H1 (cell line): ENCODE results near the gene COX10. TPM values are rescaled to one million over a fixed set of nuclear protein-coding genes. Genes with fewer than 3 reads are reported as not detected.

Source experiments
- CTCF ChIA-PET: fragments of 300-600 bp; sonication (Branson Sonifier 250); formaldehyde crosslinking; loops from one replicate; lab custom pipeline; 2021; ENCODE audit not compliant: partially characterized antibody; lab: Charles Lee
- POLR2A ChIA-PET: fragments of 300-600 bp; sonication (Branson Sonifier 250); formaldehyde crosslinking; loops from one replicate; lab custom pipeline; 2021; ENCODE audit warnings: inconsistent platforms; ENCODE audit not compliant: partially characterized antibody; lab: Charles Lee
- DNase-seq, 2 experiments: peaks; one replicate each; pipeline versions ENCODE4 v3.0.0 to v3.0.0-alpha.2; 2010 to 2022; ENCODE audit warnings: low spot score in 2 of 2, low read depth in 1 of 2, mixed read lengths in 1 of 2
- FAIRE-seq: peaks from 2 replicates; lab custom pipeline; 2011; peaks lifted over from hg19 to GRCh38; lab: Jason Lieb, UNC
- H2AFZ ChIP-seq: 2 replicates; pipeline ENCODE4 v1.8.1; 2012; ENCODE audit warnings: low read length, inconsistent platforms
- H2AK5ac ChIP-seq: 2 replicates; pipeline ENCODE4 v1.6.1; 2013; ENCODE audit warnings: low read depth, low read length
- H2BK120ac ChIP-seq: replicated peaks from 2 replicates; pipeline ENCODE3; 2013; ENCODE audit warnings: low read depth, low read length, inconsistent platforms
- H2BK12ac ChIP-seq: 2 replicates; pipeline ENCODE4 v1.6.1; 2013; ENCODE audit warnings: low read depth, low read length
- H2BK15ac ChIP-seq: 2 replicates; pipeline ENCODE4 v1.6.1; 2013; ENCODE audit warnings: low read length
- H2BK20ac ChIP-seq: 2 replicates; pipeline ENCODE4 v1.6.1; 2013; ENCODE audit warnings: low read length
- H2BK5ac ChIP-seq: 2 replicates; pipeline ENCODE4 v1.6.1; 2013; ENCODE audit warnings: low read depth, low read length
- H3K14ac ChIP-seq: 2 replicates; pipeline ENCODE4 v1.6.1; 2013; ENCODE audit warnings: inconsistent platforms; ENCODE audit not compliant: insufficient read length
- H3K18ac ChIP-seq: 2 replicates; pipeline ENCODE4 v1.6.1; 2013; ENCODE audit warnings: low read length; ENCODE audit errors: extremely low read depth
- H3K23ac ChIP-seq: 2 replicates; pipeline ENCODE4 v1.6.1; 2013; ENCODE audit warnings: inconsistent platforms; ENCODE audit not compliant: insufficient read length
- H3K23me2 ChIP-seq: 2 replicates; pipeline ENCODE4 v1.6.1; 2013; ENCODE audit warnings: low read depth, low read length
- H3K27ac ChIP-seq: 2 replicates; pipeline ENCODE4 v1.6.1; 2011; ENCODE audit warnings: low read depth, low read length, inconsistent platforms
- H3K27me3 ChIP-seq, 4 experiments: replicated peaks in 1 of 4; 1 replicate in 1 of 4; 2 replicates in 3 of 4; pipeline versions ENCODE4 v1.6.1 to v1.8.1; 2011 to 2013; ENCODE audit warnings: low read length in 3 of 4, mild to moderate bottlenecking in 3 of 4, inconsistent platforms in 2 of 4, mixed read lengths in 2 of 4, moderate library complexity in 1 of 4; ENCODE audit not compliant: control insufficient read depth in 3 of 4, insufficient read depth in 3 of 4; ENCODE audit errors: extremely low read depth in 1 of 4
- H3K36me3 ChIP-seq, 4 experiments: 2 replicates each; pipeline versions ENCODE4 v1.6.1 to v1.8.1; 2011 to 2013; ENCODE audit warnings: mild to moderate bottlenecking in 4 of 4, low read length in 3 of 4, moderate library complexity in 2 of 4, control low read depth in 1 of 4, inconsistent platforms in 1 of 4; ENCODE audit not compliant: insufficient read depth in 4 of 4, control insufficient read depth in 2 of 4
- H3K4ac ChIP-seq: replicated peaks from 2 replicates; pipeline ENCODE3; 2013; ENCODE audit warnings: low read length, low read depth, mixed read lengths, inconsistent platforms; ENCODE audit not compliant: insufficient read length
- H3K4me1 ChIP-seq, 4 experiments: replicated peaks in 1 of 4; 1 replicate in 1 of 4; 2 replicates in 3 of 4; pipeline versions ENCODE4 v1.6.1 to v1.8.1; 2011 to 2013; ENCODE audit warnings: low read length in 3 of 4, inconsistent platforms in 2 of 4, mixed read lengths in 1 of 4; ENCODE audit not compliant: insufficient read depth in 4 of 4, control insufficient read depth in 3 of 4
- H3K4me2 ChIP-seq, 2 experiments: 2 replicates each; pipeline versions ENCODE4 v1.6.1 to v1.8.1; 2011 to 2013; ENCODE audit warnings: low read depth in 2 of 2, low read length in 2 of 2, control low read depth in 1 of 2, inconsistent platforms in 1 of 2, mild to moderate bottlenecking in 1 of 2; ENCODE audit not compliant: insufficient read depth in 1 of 2
- H3K4me3 ChIP-seq, 4 experiments: fragments of 200-600, 300-600 bp in 1 of 4; sonication (generic), shearing (Covaris generic), sonication (Bioruptor Twin) in 1 of 4; 2 replicates each; pipeline versions ENCODE4 v1.5.1 to v1.8.1; 2011 to 2016; ENCODE audit warnings: low read length in 4 of 4, low read depth in 3 of 4, control low read depth in 2 of 4, inconsistent platforms in 2 of 4, mild to moderate bottlenecking in 2 of 4, mixed read lengths in 1 of 4, moderate library complexity in 1 of 4; ENCODE audit not compliant: insufficient read depth in 2 of 4; ENCODE audit errors: extremely low read depth in 1 of 4
- H3K56ac ChIP-seq: replicated peaks from 2 replicates; pipeline ENCODE3; 2013; ENCODE audit warnings: low read depth, mild to moderate bottlenecking, mixed read lengths, low read length, inconsistent platforms; ENCODE audit not compliant: insufficient read length
- H3K79me1 ChIP-seq: 2 replicates; pipeline ENCODE4 v1.6.1; 2013; ENCODE audit warnings: low read depth, low read length, control low read depth
- H3K79me2 ChIP-seq, 2 experiments: 2 replicates each; pipeline versions ENCODE4 v1.6.1 to v1.8.1; 2012 to 2013; ENCODE audit warnings: low read length in 2 of 2, mild to moderate bottlenecking in 2 of 2, inconsistent platforms in 1 of 2; ENCODE audit not compliant: insufficient read depth in 2 of 2, control insufficient read depth in 1 of 2
- H3K9ac ChIP-seq, 4 experiments: replicated peaks in 1 of 4; 1 replicate in 1 of 4; 2 replicates in 3 of 4; pipeline versions ENCODE4 v1.6.1 to v1.8.1; 2011 to 2013; ENCODE audit warnings: low read depth in 3 of 4, low read length in 3 of 4, control low read depth in 2 of 4, mild to moderate bottlenecking in 2 of 4, moderate library complexity in 2 of 4, inconsistent platforms in 1 of 4; ENCODE audit errors: extremely low read depth in 1 of 4
- H3K9me3 ChIP-seq, 2 experiments: 2 replicates each; pipeline versions ENCODE4 v1.6.1 to v1.8.1; 2012 to 2013; ENCODE audit warnings: mild to moderate bottlenecking in 2 of 2, moderate library complexity in 2 of 2, control low read depth in 1 of 2, inconsistent platforms in 1 of 2, low read depth in 1 of 2, low read length in 1 of 2, mixed read lengths in 1 of 2; ENCODE audit not compliant: insufficient read depth in 2 of 2
- H4K20me1 ChIP-seq, 2 experiments: replicated peaks in 1 of 2; 2 replicates each; pipeline versions ENCODE3 to v1.8.1; 2011 to 2013; ENCODE audit warnings: inconsistent platforms in 2 of 2, low read length in 2 of 2, mild to moderate bottlenecking in 1 of 2; ENCODE audit not compliant: insufficient read depth in 2 of 2, control insufficient read depth in 1 of 2
- H4K5ac ChIP-seq: 2 replicates; pipeline ENCODE4 v1.6.1; 2013; ENCODE audit warnings: low read length, low read depth, mixed read lengths, inconsistent platforms; ENCODE audit not compliant: insufficient read length
- H4K8ac ChIP-seq: 2 replicates; pipeline ENCODE4 v1.8.0; 2013; ENCODE audit warnings: mild to moderate bottlenecking, moderate library complexity, low read length, inconsistent platforms; ENCODE audit not compliant: insufficient read depth; ENCODE audit errors: extremely low read depth
- H4K91ac ChIP-seq: replicated peaks from 2 replicates; pipeline ENCODE3; 2013; ENCODE audit warnings: low read length, mixed read lengths, inconsistent platforms; ENCODE audit not compliant: insufficient read length
- CTCF ChIP-seq, 3 experiments: IDR thresholded peaks; 1 replicate in 2 of 3; 2 replicates in 1 of 3; pipeline versions ENCODE4 v1.5.1 to v1.6.1; 2011; ENCODE audit warnings: low read length in 3 of 3, mild to moderate bottlenecking in 3 of 3, inconsistent platforms in 2 of 3, low read depth in 1 of 3, moderate library complexity in 1 of 3; ENCODE audit not compliant: insufficient read depth in 1 of 3; ENCODE audit errors: control extremely low read depth in 1 of 3
- FOSL1 ChIP-seq: IDR thresholded peaks from 2 replicates; pipeline ENCODE4 v1.6.1; 2011; ENCODE audit warnings: mild to moderate bottlenecking, low read depth, low read length, moderate library complexity; ENCODE audit not compliant: insufficient read depth
- GABPA ChIP-seq: IDR thresholded peaks from 2 replicates; pipeline ENCODE4 v1.6.1; 2011; ENCODE audit warnings: mild to moderate bottlenecking, low read length, moderate library complexity, borderline replicate concordance; ENCODE audit not compliant: insufficient read depth
- HDAC2 ChIP-seq, 2 experiments: fragments of 300-600 bp in 1 of 2; sonication (generic) in 1 of 2; IDR thresholded peaks; 2 replicates each; pipeline ENCODE4 v1.6.1; 2011 to 2012; ENCODE audit warnings: low read depth in 2 of 2, low read length in 2 of 2, mild to moderate bottlenecking in 2 of 2, moderate library complexity in 2 of 2, borderline replicate concordance in 1 of 2, inconsistent platforms in 1 of 2
- RNF2 ChIP-seq: fragments of 200-900, 300-1000 bp; sonication (generic); IDR thresholded peaks from 2 replicates; pipeline ENCODE4 v1.7.1; 2016; ENCODE audit warnings: borderline replicate concordance, low read depth, mild to moderate bottlenecking, antibody characterized with exemption, low read length; ENCODE audit not compliant: poor library complexity, severe bottlenecking; ENCODE audit errors: missing control alignments
- TAF1 ChIP-seq: IDR thresholded peaks from 2 replicates; pipeline ENCODE4 v1.6.1; 2011; ENCODE audit warnings: mild to moderate bottlenecking, low read depth, low read length
- TCF12 ChIP-seq: IDR thresholded peaks from 2 replicates; pipeline ENCODE4 v1.6.1; 2011; ENCODE audit warnings: low read depth, mild to moderate bottlenecking, low read length
- YY1 ChIP-seq: IDR thresholded peaks from 2 replicates; pipeline ENCODE4 v1.6.1; 2011; ENCODE audit warnings: low read depth, mild to moderate bottlenecking, low read length
- ZNF274 ChIP-seq: IDR thresholded peaks from 2 replicates; pipeline ENCODE4 v1.7.0; 2012; ENCODE audit warnings: low read length, borderline replicate concordance; ENCODE audit errors: extremely low read depth
- WGBS, 2 experiments: shearing (Covaris generic) in 1 of 2; methylation state at CpG; one replicate each; pipeline versions ENCODE4 v1.1.6 to v1.1.7; 2013 to 2015; ENCODE audit warnings: low lambda C conversion rate in 2 of 2, mixed read lengths in 2 of 2, inconsistent platforms in 1 of 2, low coverage in 1 of 2, missing lambda C conversion rate in 1 of 2; ENCODE audit not compliant: insufficient replicate concordance in 2 of 2, insufficient coverage in 1 of 2, insufficient read length in 1 of 2; ENCODE audit errors: extremely low coverage in 1 of 2, missing lambda C conversion rate in 1 of 2; 5-methylcytosine and 5-hydroxymethylcytosine counted together
- polyA plus RNA-seq, 7 experiments: library from polyadenylated mRNA; depleted of rRNA in 3 of 7; stranded (reverse) in 5 of 7; unstranded in 2 of 7; fragments of >200 nt in 5 of 7; fragments of 200-250 nt in 2 of 7; gene quantifications; 1 replicate in 5 of 7; 2 replicates in 1 of 7; 4 replicates in 1 of 7; pipeline versions ENCODE4 v1.2.1 to v1.2.3, GENCODE V29; 2011 to 2013; ENCODE audit warnings: missing spikeins in 2 of 7, mixed read lengths in 2 of 7
- total RNA-seq: library from RNA; stranded (reverse); fragmentation: NEBNext Ultra II Directional; extraction: Animal tissue kit (Norgen Biotek cat#: 25700); gene quantifications from 2 replicates; pipeline ENCODE4 v1.2.1, GENCODE V29; 2021

Gene COX10
- total and polyA plus RNA-seq, 2 of the 8 experiments (the other 6 are each of a cell fraction or from before 2014, with no cell fraction given), result 18.0 to 23.0 TPM

- FAIRE-seq (no peak), DNase-seq (no peak)
- 90% methylated on average over 7 of the region's 7 CpGs; no CpG with 5 or more reads in 1 of the 2 experiments for WGBS, 2 experiments
- Histone ChIP-seq H3K27me3 (no peaks in the 10 kb centered on the region), H3K14ac (no peak overlapping the region), H3K4me3 (no peak overlapping the region), H3K36me3 (no peaks in the 10 kb centered on the region), H3K4me1 (no peaks in the 10 kb centered on the region), H3K23me2 (no peaks in the 10 kb centered on the region), H3K18ac (no peak overlapping the region), H2BK20ac (no peak overlapping the region), H3K27ac (no peak overlapping the region), H4K91ac (no peak overlapping the region), H3K79me1 (no peaks in the 10 kb centered on the region), H2BK12ac (no peak overlapping the region), H2AFZ (no peak overlapping the region), H2BK15ac (no peak overlapping the region), H4K8ac (no peak overlapping the region), H3K56ac (no peak overlapping the region), H3K4me2 (no peak overlapping the region), H4K20me1 (no peaks in the 10 kb centered on the region), H3K4ac (no peak overlapping the region), H4K5ac (no peak overlapping the region), H2AK5ac (no peak overlapping the region), H2BK120ac (no peak overlapping the region), H3K23ac (no peak overlapping the region), H3K9ac (no peak overlapping the region), H2BK5ac (no peak overlapping the region), H3K79me2 (no peaks in the 10 kb centered on the region), H3K9me3 (no peaks in the 10 kb centered on the region)
- ChIA-PET CTCF (interaction anchor here (0.5 to 1.4 kb wide), 5 partner anchors 12 to 357 kb away, joined by 3 to 4 read pairs (median 3); no protein-coding TSS in a partner anchor), POLR2A (no interaction called here)
- TF ChIP-seq YY1 (0 out of 2 replicates have a peak, but pooled peaks have one; percentile 45), CTCF (IDR thresholded peaks at IDR 0.05; ENCODE audit: control extremely low read depth in 1 of 3, insufficient read depth in 1 of 3, low read depth in 1 of 3, low read length in 3 of 3) (peak in 2 of 3 experiments; percentile 24; a peak in 2 of 4 replicates), TCF12 (no peak), TAF1 (no peak), ZNF274 (no peak), FOSL1 (no peak), HDAC2 (IDR thresholded peaks at IDR 0.05; ENCODE audit: borderline replicate concordance in 1 of 2, low read depth in 2 of 2, low read length in 2 of 2) (no peak), GABPA (no peak), RNF2 (no peak)
These were observed 157.7 kb downstream of the COX10 start for GRCh38 chr17:14227052-14227451.
